ENCODE data around the gene CNOT1. TPM values are rescaled to one million over a fixed set of nuclear protein-coding genes. Genes with fewer than 3 reads are reported as not detected.

CNOT1 gene
- polyA plus RNA-seq, 1 experiment, result 151 TPM

GRCh38 chr16:58635502-58635901 is 5.9 kb upstream of the CNOT1 start:
- no peaks in the 10 kb centered on the region for H3K9me3 ChIP-seq (ENCODE audit: control insufficient read depth, insufficient read depth, low read length)
- no peak for DNase-seq (ENCODE audit: low read depth, low spot score)
- no peaks in the 10 kb centered on the region for H3K27me3 ChIP-seq (ENCODE audit: control insufficient read depth, insufficient read depth, low read length)
- no peak overlapping the region for H3K27ac ChIP-seq (ENCODE audit: low read depth, low read length)
- POLR2A ChIA-PET, result no interaction called here
- no peak for TF ChIP-seq CTCF (IDR thresholded peaks at IDR 0.05; ENCODE audit: low read depth, low read length)
- CTCF ChIA-PET, result no interaction called here
- no peak overlapping the region for H3K4me3 ChIP-seq (ENCODE audit: low read depth, low read length)

GRCh38 chr16:58634265-58634802 is 4.7 kb upstream of the CNOT1 start:
- H3K9me3 ChIP-seq (ENCODE audit: control insufficient read depth, insufficient read depth, low read length), result peaks cover 3% of the 10 kb centered on the region; the same call in 1 of the 2 replicates
- H3K27ac ChIP-seq (ENCODE audit: low read depth, low read length), result no peak overlapping the region
- no peaks in the 10 kb centered on the region for H3K27me3 ChIP-seq (ENCODE audit: control insufficient read depth, insufficient read depth, low read length)
- no peak for DNase-seq (ENCODE audit: low read depth, low spot score)
- ChIA-PET POLR2A (no interaction called here), CTCF (no interaction called here)
- H3K4me3 ChIP-seq (ENCODE audit: low read depth, low read length), result no peak overlapping the region
- no peak for TF ChIP-seq CTCF (IDR thresholded peaks at IDR 0.05; ENCODE audit: low read depth, low read length)

GRCh38 chr16:58628845-58629732 is 537 bp downstream of the CNOT1 start:
- Histone ChIP-seq H3K27me3 (ENCODE audit: control insufficient read depth, insufficient read depth, low read length) (no peaks in the 10 kb centered on the region), H3K27ac (ENCODE audit: low read depth, low read length) (peak overlapping the region; percentile 98), H3K4me3 (ENCODE audit: low read depth, low read length) (peak overlapping the region; percentile 98), H3K9me3 (ENCODE audit: control insufficient read depth, insufficient read depth, low read length) (peaks cover 6% of the 10 kb centered on the region; the same call in 1 of the 2 replicates)
- POLR2A ChIA-PET, result interaction anchor here (0.5 to 1.6 kb wide), 7 partner anchors 9 to 728 kb away, joined by 3 to 9 read pairs (median 4); no protein-coding TSS in a partner anchor
- DNase-seq (ENCODE audit: low read depth, low spot score), result peak; percentile 8
- CTCF ChIA-PET, result interaction anchor here (1.9 kb wide), 1 partner anchor 127 kb away, joined by 5 read pairs; no protein-coding TSS in a partner anchor
- TF ChIP-seq CTCF (IDR thresholded peaks at IDR 0.05; ENCODE audit: low read depth, low read length), result no peak

- POLR2A ChIA-PET, result no interaction called here
- TF ChIP-seq CTCF (IDR thresholded peaks at IDR 0.05; ENCODE audit: low read depth, low read length), result no peak
- Histone ChIP-seq H3K4me3 (ENCODE audit: low read depth, low read length) (no peak overlapping the region), H3K27ac (ENCODE audit: low read depth, low read length) (no peak overlapping the region), H3K27me3 (ENCODE audit: control insufficient read depth, insufficient read depth, low read length) (no peaks in the 10 kb centered on the region), H3K9me3 (ENCODE audit: control insufficient read depth, insufficient read depth, low read length) (peaks cover 1% of the 10 kb centered on the region; the same call in 1 of the 2 replicates)
- CTCF ChIA-PET, result no interaction called here
- DNase-seq (ENCODE audit: low read depth, low spot score), result no peak
Measured at GRCh38 chr16:58624209-58624608, 5.4 kb downstream of the CNOT1 start.

GRCh38 chr16:58620396-58620795 is 9.2 kb downstream of the CNOT1 start:
- Histone ChIP-seq H3K27ac (ENCODE audit: low read depth, low read length) (no peak overlapping the region), H3K27me3 (ENCODE audit: control insufficient read depth, insufficient read depth, low read length) (no peaks in the 10 kb centered on the region), H3K9me3 (ENCODE audit: control insufficient read depth, insufficient read depth, low read length) (no peaks in the 10 kb centered on the region), H3K4me3 (ENCODE audit: low read depth, low read length) (no peak overlapping the region)
- POLR2A ChIA-PET, result interaction anchor here (0.6 kb wide), 1 partner anchor 8 kb away, joined by 4 read pairs; no protein-coding TSS in a partner anchor
- no peak for DNase-seq (ENCODE audit: low read depth, low spot score)
- CTCF ChIA-PET, result interaction anchor here (0.7 kb wide), 1 partner anchor 422 kb away, joined by 3 read pairs; the partner anchor contains the start of gene CSNK2A2
- TF ChIP-seq CTCF (IDR thresholded peaks at IDR 0.05; ENCODE audit: low read depth, low read length), result no peak

All from AG04450 (cell line).